HL-60/S4 treated with phorbol 12-myristate 13-acetate at 8.2 ng/mL for 4 days and 3 days (cell line): ENCODE results near the gene GYS1.
"Not testable (repeated sequence)": the region's sequence is repeated elsewhere in the genome, so short reads cannot be mapped to it uniquely, and the experiment has no call there.

ENCODE experiments used
- in situ Hi-C: fragments of 300-500 bp; cut with MboI; formaldehyde crosslinking; loops from 2 replicates; pipeline ENCODE4 v1.15.0; 2022; ENCODE audit warnings: low sequenced_read_pairs

The GYS1 gene

DNA sequence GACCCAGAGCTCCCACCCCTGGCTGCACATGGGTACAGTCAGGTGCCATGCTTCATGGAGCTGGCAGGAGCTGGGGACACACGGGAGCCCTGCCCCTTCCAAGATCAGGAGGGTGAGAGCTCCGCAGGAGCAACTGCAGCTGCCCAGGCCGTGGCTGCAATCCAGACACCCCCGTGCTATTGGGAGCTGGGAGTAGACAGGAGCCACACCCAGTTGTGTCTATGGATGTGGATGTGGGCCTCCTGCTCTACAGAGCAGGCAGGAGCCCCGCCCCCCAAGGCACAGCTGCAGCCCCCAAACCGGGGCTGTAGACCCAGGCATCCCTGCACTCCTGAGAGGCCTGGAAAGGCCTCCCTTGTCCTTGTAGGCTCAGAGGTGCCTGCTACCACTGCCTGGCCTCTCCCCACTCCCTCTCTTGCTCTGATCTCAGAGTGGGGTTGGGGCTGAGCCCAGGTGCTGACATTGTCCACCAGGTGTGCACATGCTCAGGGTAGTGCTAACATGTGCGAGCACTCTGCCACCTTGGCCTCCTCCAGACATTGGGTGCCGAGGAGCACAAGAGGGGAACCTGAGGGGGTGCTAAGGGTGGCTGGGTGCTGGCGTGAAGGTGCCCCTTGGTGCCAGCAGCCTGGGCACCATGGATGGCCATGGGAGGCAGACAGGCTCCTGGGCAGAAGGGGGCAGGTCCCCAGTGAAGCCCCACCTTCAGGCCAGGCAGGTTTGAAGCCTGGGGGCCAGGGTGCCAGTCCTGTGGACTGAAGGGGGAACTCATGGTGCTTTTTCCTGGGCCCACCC is 46.4 kb downstream of the GYS1 start:
- in situ Hi-C loops: no loop called here

DNA sequence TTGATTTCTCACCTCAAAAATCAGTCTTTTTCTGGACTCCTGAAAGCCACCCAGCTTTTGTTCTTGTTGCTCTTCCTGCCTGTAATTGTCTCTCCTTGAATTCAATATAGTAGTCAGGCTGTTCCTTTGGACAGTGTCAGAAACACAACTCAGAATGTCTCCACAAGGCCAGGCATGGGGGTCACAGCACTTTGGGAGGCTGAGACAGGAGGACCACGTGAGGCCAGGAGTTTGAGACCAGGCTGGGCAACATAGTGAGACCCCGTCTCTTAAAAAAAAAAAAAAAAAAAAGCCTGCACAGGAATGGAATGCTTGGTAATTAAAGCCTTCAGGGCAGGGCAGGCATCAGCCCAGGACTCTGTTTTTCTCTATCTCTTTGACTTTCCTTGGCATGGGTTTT is 47.3 kb downstream of the GYS1 start:
- in situ Hi-C loops: no loop called here

- in situ Hi-C loops: no loop called here
Observed at GRCh38 chr19:48945415-48945814, 47.7 kb downstream of the GYS1 start.

DNA sequence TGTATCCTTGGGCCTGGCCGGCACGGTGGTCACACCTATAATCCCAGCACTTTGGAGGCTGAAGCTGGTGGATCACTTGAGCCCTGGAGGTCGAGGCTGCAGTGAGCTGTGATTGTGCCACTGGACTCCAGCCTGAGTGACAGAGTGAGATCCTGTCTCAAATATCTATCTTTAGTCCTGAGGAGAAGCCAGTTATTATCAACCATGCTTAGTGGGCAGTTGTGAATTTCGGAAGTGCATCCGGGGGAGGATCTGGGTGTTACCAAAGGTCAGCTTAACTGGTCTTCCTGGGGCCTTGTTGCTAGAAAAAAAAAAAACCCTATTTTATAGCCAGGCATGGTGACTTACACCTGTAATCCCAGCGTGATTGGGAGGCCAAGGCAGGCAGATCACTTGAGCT is 50.0 kb downstream of the GYS1 start:
- in situ Hi-C loops: no loop called here

DNA sequence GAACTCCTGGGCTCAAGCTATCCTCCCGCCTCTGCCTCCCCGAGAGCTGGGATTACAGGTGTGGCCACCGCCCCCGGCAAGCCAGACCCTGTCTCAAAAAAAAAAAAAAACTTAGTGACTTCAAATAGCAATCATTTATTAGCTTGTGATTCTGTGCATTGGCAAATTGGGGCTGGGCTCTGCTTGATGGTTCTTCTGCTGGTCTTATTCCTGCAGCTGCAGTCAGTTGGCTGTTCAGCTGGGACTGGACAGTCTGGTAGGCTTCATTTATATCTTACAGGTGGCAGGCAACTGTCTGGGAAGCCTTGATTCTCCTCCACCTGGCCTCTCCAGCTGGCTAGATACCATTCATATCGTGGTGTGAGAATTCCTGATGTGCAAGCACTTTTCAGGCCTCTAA is 52.2 kb downstream of the GYS1 start:
- in situ Hi-C loops: no loop called here

DNA sequence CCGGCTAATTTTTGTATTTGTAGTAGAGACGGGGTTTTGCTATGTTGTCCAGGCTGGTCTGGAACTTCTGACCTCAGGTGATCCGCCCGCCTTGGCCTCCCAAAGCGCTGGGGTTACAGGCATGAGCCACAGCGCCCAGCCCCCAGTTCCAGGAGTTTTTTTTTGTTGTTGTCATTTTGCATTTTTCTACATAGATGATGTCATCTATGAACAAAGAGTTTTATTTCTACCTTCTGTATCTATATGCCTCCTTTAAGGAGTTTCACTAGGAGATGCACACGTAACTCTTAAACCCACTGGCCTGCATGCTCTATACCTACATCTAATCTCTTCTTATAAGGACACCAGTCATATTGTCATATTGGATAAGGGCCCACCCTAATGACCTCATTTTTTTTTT is 54.9 kb downstream of the GYS1 start:
- in situ Hi-C loops: no loop called here

DNA sequence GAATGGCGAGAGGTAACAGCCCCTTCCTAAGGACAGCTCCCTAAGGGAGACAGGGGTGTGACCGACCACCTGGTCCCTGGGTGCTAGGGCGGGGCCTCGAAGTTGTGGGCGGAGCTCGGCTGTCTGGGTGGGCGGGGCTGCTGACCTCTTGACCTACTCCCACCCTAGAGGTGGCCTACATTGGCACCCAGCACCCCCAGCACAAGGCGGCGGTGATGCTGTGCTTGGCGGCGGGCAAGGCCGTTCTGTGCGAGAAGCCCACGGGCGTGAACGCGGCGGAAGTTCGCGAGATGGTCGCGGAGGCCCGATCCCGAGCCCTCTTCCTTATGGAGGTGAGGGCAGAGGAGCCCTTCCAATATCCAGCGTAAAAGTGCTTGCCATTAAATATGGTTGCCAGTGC is 57.2 kb downstream of the GYS1 start:
- in situ Hi-C loops: no loop called here

DNA sequence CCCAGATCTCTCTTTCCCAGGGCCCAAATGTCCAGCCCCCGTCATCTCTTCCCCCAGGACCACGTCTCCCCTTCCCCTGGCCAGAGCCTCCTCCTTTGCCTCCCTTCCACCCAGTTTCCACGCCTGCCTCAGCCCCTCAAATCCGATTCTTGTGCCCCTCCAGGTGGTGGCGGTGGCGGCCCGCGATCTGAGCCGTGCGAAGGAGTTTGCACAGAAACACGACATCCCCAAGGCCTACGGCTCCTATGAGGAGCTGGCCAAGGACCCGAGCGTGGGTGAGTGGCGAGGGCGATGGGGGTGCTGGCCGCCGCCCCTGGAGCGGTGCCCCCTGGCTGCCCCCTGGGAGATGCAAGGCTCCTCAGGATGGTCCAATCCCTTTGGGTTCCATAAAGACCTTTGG is 58.3 kb downstream of the GYS1 start:
- in situ Hi-C loops: no loop called here

DNA sequence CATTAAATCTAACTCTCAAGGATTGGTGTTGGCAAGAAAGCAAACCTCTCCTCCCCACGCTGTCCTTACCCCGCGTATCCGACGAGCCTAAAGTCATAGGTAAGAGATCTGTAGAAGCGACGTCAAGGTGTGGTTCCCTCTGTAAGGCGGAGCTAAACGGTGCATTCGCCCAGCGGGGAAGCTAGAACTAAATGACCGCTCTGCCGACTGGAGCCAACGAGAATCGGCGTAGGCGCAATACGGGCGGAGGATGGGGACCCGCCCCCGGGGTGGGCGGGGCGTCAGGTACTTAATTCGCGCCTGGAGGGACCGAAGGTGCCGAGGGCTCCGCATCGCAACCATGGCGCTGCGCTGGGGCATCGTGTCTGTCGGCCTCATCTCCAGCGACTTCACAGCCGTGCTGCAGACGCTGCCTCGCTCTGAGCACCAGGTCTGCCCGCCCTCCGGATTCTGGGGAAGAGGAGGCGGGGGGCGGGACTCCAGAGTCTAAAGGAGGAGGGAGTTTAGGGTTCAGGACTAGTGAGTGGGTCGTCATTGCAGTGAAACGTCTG is 59.7 kb downstream of the GYS1 start, which contains the start of gene DHDH:
Gene DHDH (plus strand): TSS at position 318 of the 551 bp plus-strand sequence. CDS start 23 bp downstream, at position 341.
- in situ Hi-C loops: no loop called here

GRCh38 chr19:48928164-48929025 is 64.7 kb downstream of the GYS1 start:
- in situ Hi-C loops: no loop called here

DNA sequence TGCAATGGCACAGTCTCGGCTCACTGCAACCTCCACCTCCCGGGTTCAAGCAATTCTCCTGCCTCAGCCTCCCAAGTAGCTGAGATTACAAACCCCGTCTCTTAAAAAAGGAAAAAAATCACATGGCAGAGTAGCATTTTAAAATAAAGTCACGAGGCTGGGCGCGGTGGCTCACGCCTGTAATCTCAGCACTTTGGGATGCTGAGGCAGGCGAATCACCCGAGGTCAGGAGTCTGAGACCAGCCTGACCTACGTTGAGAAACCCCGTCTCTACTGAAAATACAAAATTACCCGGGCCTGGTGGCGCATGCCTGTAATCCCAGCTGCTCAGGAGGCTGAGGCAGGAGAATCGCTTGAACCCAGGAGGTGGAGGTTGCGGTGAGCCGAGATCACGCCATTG is 65.4 kb downstream of the GYS1 start:
- in situ Hi-C loops: not testable (repeated sequence)

GRCh38 chr19:48926909-48927308 is 66.2 kb downstream of the GYS1 start:
- in situ Hi-C loops: no loop called here

DNA sequence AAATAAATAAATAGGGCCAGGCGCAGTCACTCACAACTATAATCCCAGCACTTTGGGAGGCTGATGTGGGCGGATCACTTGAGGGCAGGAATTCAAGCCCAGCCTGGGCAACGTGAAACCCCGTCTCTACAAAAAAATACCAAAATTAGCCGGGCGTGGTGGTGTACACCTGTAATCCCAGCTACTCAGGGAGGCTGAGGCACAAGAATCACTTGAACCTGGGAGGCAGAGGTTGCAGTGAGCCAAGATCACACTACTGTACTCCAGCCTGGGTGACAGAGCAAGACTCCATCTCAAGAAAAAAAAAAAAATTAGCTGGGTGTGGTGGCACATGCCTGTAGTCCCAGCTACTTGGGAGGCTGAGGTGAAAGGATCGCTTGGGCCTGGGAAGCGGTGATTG is 67.2 kb downstream of the GYS1 start:
- in situ Hi-C loops: not testable (repeated sequence)

DNA sequence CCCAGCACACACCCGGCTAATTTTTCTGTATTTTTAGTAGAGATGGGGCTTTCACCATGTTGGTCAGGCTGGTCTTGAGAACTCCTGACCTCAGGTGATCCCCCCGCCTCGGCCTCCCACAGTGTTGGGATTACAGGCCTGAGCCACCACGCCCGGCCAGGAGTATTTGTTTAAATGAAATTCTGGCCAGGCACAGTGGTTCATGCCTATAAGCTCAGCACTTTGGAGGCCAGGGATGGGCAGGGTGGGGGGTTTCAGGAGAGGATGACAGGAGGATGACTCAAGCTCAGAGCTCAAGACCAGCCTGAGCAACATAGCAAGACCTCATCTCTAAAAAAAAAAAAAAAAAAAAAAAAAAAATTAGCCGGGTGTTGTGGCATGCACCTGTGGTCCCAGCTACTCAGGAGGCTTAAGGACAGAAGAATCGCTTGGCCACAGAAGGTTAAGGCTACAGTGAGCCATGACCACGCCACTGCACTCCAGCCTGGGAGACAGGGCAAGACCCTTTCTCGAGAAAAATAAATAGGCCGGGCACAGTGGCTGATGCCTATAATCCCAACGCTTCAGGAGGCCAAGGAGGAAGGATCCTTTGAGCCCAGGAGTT is 67.8 kb downstream of the GYS1 start:
- in situ Hi-C loops: no loop called here

DNA sequence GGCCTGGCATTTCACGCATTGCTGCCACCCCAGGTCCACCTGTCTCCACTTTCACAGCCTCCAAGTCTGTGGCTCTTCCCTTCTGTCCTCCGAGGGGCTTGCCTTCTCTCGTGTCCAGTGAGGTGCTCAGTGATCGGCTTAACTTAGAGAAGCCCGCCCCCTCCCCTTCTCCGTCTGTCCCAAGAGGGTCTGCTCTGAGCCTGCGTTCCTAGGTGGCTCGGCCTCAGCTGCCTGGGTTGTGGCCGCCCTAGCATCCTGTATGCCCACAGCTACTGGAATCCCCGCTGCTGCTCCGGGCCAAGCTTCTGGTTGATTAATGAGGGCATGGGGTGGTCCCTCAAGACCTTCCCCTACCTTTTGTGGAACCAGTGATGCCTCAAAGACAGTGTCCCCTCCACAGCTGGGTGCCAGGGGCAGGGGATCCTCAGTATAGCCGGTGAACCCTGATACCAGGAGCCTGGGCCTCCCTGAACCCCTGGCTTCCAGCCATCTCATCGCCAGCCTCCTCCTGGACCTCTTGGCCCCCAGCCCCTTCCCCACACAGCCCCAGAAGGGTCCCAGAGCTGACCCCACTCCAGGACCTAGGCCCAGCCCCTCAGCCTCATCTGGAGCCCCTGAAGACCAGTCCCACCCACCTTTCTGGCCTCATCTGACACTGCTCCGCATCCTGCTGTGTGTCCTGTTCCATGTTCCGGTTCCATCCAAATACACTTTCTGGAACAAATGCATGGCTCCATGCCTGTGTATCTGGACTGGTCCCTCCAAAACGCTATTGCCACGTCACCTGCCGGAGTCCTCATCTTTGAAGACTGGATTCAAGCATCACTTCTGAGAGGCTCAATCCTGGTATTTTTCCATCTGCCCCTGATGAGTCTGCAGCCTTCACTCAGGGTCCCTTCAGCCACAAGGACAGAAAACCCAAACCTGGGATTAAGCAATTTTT is 70.3 kb downstream of the GYS1 start:
- in situ Hi-C loops: no loop called here

- in situ Hi-C loops: no loop called here
Observed at GRCh38 chr19:48921721-48922500, 71.2 kb downstream of the GYS1 start.

- in situ Hi-C loops: no loop called here
Observed at GRCh38 chr19:48920949-48921348, 72.2 kb downstream of the GYS1 start.

- in situ Hi-C loops: not testable (repeated sequence)
Observed at GRCh38 chr19:48919271-48919670, 73.8 kb downstream of the GYS1 start.

- in situ Hi-C loops: no loop called here
Observed at GRCh38 chr19:48918801-48919247, 74.3 kb downstream of the GYS1 start.
